SU-DHL-6 (cell line): ENCODE data around the gene WIPI1.
"Not testable (repeated sequence)": the region's sequence is repeated elsewhere in the genome, so short reads cannot be mapped to it uniquely, and the experiment has no call there.

Source experiments
- H2AFZ ChIP-seq: fragments of 200-600 bp; sonication (generic); 2 replicates; pipeline ENCODE4 v1.6.1; 2014; ENCODE audit warnings: low read depth, mild to moderate bottlenecking, moderate library complexity, mixed read lengths, antibody characterized with exemption, low read length; ENCODE audit not compliant: severe bottlenecking
- H3F3A ChIP-seq: fragments of 200-600 bp; shearing (Covaris generic); 2 replicates; pipeline ENCODE4 v1.6.0; 2016; ENCODE audit warnings: antibody characterized with exemption, mild to moderate bottlenecking; ENCODE audit not compliant: insufficient read depth
- H3K27ac ChIP-seq: fragments of 200-600 bp; sonication (generic); 2 replicates; pipeline ENCODE4 v1.5.1; 2016; ENCODE audit warnings: low read depth, mild to moderate bottlenecking, low read length, moderate library complexity, mixed read lengths
- H3K27me3 ChIP-seq: fragments of 200-600 bp; sonication (generic), shearing (Covaris generic); 2 replicates; pipeline ENCODE4 v1.6.0; 2014; ENCODE audit warnings: mild to moderate bottlenecking, low read length
- H3K36me3 ChIP-seq: fragments of 200-600 bp; sonication (generic); 2 replicates; pipeline ENCODE4 v1.6.1; 2014; ENCODE audit warnings: mild to moderate bottlenecking, low read length, mixed read lengths
- H3K4me2 ChIP-seq: fragments of 300-600, 200-600 bp; shearing (Covaris generic), sonication (generic); 2 replicates; pipeline ENCODE4 v1.6.0; 2014; ENCODE audit warnings: low read length, low read depth, mild to moderate bottlenecking; ENCODE audit not compliant: poor library complexity, severe bottlenecking
- H3K4me3 ChIP-seq: fragments of 200-600 bp; sonication (generic); 2 replicates; pipeline ENCODE4 v1.5.1; 2014; ENCODE audit warnings: antibody characterized with exemption, low read length, mild to moderate bottlenecking, mixed read lengths; ENCODE audit not compliant: insufficient read depth, poor library complexity, severe bottlenecking
- H3K79me2 ChIP-seq: fragments of 200-600 bp; sonication (generic); 2 replicates; pipeline ENCODE4 v1.6.1; 2014; ENCODE audit warnings: mild to moderate bottlenecking, low read length, moderate library complexity; ENCODE audit not compliant: insufficient read depth
- H3K9ac ChIP-seq: fragments of 200-600 bp; sonication (generic); 2 replicates; pipeline ENCODE4 v1.7.0; 2014; ENCODE audit warnings: mild to moderate bottlenecking, low read length
- H3K9me2 ChIP-seq: fragments of 200-600 bp; sonication (generic); replicated peaks from 2 replicates; pipeline ENCODE4 v1.6.1; 2014; ENCODE audit warnings: low read length; ENCODE audit not compliant: insufficient read depth
- H3K9me3 ChIP-seq: fragments of 200-600 bp; sonication (generic); 2 replicates; pipeline ENCODE4 v1.6.1; 2014; ENCODE audit warnings: low read length, mixed read lengths; ENCODE audit not compliant: insufficient read depth
- H4K20me1 ChIP-seq: fragments of 200-600 bp; sonication (generic); 2 replicates; pipeline ENCODE4 v1.6.1; 2014; ENCODE audit warnings: low read depth, mild to moderate bottlenecking, antibody characterized with exemption, low read length, moderate library complexity, mixed read lengths
- CTCF ChIP-seq: fragments of 200-600 bp; sonication (generic); IDR thresholded peaks from one replicate; pipeline ENCODE4 v1.5.1; 2017; ENCODE audit warnings: antibody characterized with exemption, mild to moderate bottlenecking, low read length, moderate library complexity; ENCODE audit not compliant: insufficient read depth, poor library complexity, severe bottlenecking
- EZH2phosphoT487 ChIP-seq: fragments of 200-600 bp; sonication (generic), shearing (Covaris generic); conservative IDR thresholded peaks from 2 replicates; pipeline ENCODE4 v1.6.1; 2018; ENCODE audit warnings: mild to moderate bottlenecking, antibody characterized with exemption, low read length, moderate library complexity, mixed read lengths

Gene WIPI1

DNA sequence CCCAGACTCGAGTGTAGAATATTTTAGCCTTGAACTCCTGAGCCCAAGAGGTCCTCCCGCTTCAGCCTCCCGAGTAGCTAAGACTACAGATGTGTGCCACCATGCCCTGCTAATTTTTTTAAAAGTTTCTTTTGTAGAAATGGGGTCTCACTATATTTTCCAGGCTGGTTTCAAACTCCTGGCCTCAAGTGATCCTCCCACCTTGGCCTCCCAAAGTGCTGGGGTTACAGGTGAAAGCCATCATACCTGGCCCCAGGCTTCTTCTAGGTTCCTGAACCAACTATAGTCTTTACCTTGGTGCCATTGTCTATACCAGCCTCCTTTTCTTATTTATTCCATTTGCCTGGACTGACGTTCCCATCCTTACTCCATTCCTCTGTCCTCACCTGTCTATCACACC lies 37.8 kb upstream of the WIPI1 start:
- Histone ChIP-seq H3K27me3 (no peaks in the 10 kb centered on the region), H2AFZ (no peak overlapping the region), H3K9ac (no peak overlapping the region), H3K36me3 (no peaks in the 10 kb centered on the region), H3K4me3 (no peak overlapping the region), H3K9me3 (no peaks in the 10 kb centered on the region), H3K4me2 (no peak overlapping the region), H3F3A (peaks cover 4% of the 10 kb centered on the region; the same call in 1 of the 2 replicates), H3K9me2 (no peaks in the 10 kb centered on the region), H4K20me1 (no peaks in the 10 kb centered on the region), H3K79me2 (no peaks in the 10 kb centered on the region), H3K27ac (no peak overlapping the region)
- TF ChIP-seq CTCF = no peak
- TF ChIP-seq EZH2phosphoT487 = no peak

GRCh38 chr17:68492394-68493054 lies 35.2 kb upstream of the WIPI1 start:
- not testable (repeated sequence) for H3K9me2 ChIP-seq, H3K79me2 ChIP-seq, H4K20me1 ChIP-seq, H2AFZ ChIP-seq, H3K9ac ChIP-seq, H3K27me3 ChIP-seq, H3K4me2 ChIP-seq, H3F3A ChIP-seq, H3K27ac ChIP-seq, H3K4me3 ChIP-seq, H3K36me3 ChIP-seq, H3K9me3 ChIP-seq

DNA sequence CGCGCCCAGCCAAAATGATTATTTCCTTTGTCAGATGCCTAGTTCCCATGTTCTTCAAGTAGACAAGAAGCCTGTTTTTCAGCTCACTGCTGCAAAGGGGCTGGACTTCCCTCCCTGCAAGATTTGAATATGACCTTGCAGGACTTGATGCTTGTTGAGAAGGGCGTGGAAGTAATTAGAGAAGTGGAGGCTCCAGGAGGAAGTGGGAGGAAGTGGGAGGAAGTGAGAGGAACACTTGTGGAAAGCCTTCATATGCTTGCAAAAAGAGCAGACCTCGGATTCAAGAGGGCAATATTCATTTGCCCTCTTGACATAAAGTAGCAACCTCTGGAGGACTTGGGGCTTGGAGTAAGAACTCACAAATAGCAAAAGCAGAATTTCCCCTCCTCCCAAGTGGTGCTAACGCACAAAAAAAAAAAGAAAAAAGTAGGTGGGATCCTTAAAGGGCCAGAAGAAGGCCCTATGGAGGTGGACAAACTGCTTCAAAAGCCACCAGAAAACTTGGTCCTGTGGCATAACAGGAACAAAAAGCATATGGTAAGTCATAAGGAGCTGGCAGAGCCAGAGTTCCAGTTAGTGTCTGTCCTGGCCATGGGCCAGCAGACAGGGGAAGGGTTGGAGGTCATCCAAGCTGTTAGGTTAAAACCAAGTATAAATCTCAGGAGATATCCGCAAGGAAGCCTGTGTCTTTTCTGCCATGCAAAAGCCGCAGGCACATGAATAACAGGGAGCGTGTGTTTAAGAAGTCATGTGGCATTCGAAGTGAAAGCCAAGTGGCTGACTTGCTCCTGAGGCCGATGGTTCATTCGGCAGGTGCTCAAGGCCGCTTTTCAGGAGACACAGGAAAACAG lies 34.3 kb upstream of the WIPI1 start:
- no peaks in the 10 kb centered on the region for H3K36me3 ChIP-seq
- no peaks in the 10 kb centered on the region; the same call in 1 of the 2 replicates for H3F3A ChIP-seq
- no peak overlapping the region for H3K4me2 ChIP-seq
- H3K9ac ChIP-seq = no peak overlapping the region
- H2AFZ ChIP-seq = no peak overlapping the region
- no peaks in the 10 kb centered on the region for H3K9me2 ChIP-seq
- no peak for TF ChIP-seq CTCF
- no peak for TF ChIP-seq EZH2phosphoT487
- no peaks in the 10 kb centered on the region for H3K27me3 ChIP-seq
- H4K20me1 ChIP-seq = no peaks in the 10 kb centered on the region
- no peak overlapping the region for H3K27ac ChIP-seq
- no peaks in the 10 kb centered on the region for H3K79me2 ChIP-seq
- no peaks in the 10 kb centered on the region for H3K9me3 ChIP-seq
- no peak overlapping the region for H3K4me3 ChIP-seq

DNA sequence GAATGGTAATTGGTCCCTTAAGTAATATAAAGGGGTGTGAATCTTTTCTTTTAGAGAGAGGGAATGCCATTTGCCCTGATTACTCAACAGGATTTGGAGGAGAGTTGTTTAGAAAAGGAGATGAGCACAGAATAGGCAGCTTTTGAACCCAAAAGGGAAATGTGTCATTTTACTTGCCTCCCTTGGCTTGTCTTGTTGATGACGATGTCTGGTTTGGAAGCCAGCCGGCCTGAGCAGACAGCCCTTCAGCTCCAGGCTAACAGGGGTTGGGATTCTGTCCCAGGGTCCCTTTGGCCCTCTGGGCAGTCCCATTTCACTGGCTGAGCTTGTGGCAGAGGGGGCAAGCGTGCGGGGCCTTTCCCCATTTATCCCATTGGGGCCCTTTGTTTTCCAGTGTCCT lies 32.6 kb upstream of the WIPI1 start:
- TF ChIP-seq CTCF = no peak
- TF ChIP-seq EZH2phosphoT487 = no peak
- Histone ChIP-seq H3F3A (no peaks in the 10 kb centered on the region), H3K36me3 (no peaks in the 10 kb centered on the region), H3K27me3 (no peaks in the 10 kb centered on the region), H3K9me2 (no peaks in the 10 kb centered on the region), H3K79me2 (no peaks in the 10 kb centered on the region), H3K4me2 (no peak overlapping the region), H4K20me1 (no peaks in the 10 kb centered on the region), H3K9me3 (no peaks in the 10 kb centered on the region), H2AFZ (no peak overlapping the region), H3K9ac (no peak overlapping the region), H3K27ac (no peak overlapping the region), H3K4me3 (no peak overlapping the region)
